WERI-Rb-1 (cell line): ENCODE results near the gene S100B.

Experiments used
- DNase-seq: peaks from one replicate; pipeline ENCODE4 v3.0.0-alpha.2; 2020
- H3K27ac ChIP-seq: fragments of 250-450 bp; sonication (Bioruptor Pico); 2 replicates; pipeline ENCODE4 v1.5.1; 2020; ENCODE audit warnings: mild to moderate bottlenecking, moderate library complexity
- H3K27me3 ChIP-seq: fragments of 250-450 bp; sonication (Bioruptor Pico); 2 replicates; pipeline ENCODE4 v1.5.1; 2021; ENCODE audit warnings: mild to moderate bottlenecking, low read depth, moderate library complexity; ENCODE audit not compliant: insufficient read depth, severe bottlenecking
- H3K36me3 ChIP-seq: fragments of 250-450 bp; sonication (Bioruptor Pico); 2 replicates; pipeline ENCODE4 v1.5.1; 2020; ENCODE audit warnings: mild to moderate bottlenecking, moderate library complexity
- H3K4me3 ChIP-seq: 2 replicates; pipeline ENCODE4 v1.5.1; 2011; ENCODE audit warnings: low read depth, mild to moderate bottlenecking, control low read depth, low read length
- H3K9me3 ChIP-seq: fragments of 250-450 bp; sonication (Bioruptor Pico); 2 replicates; pipeline ENCODE4 v1.5.1; 2021; ENCODE audit warnings: mild to moderate bottlenecking, moderate library complexity; ENCODE audit not compliant: severe bottlenecking
- CTCF ChIP-seq: IDR thresholded peaks from 2 replicates; pipeline ENCODE4 v1.5.1; 2011; ENCODE audit warnings: low read depth, mild to moderate bottlenecking, control low read depth, inconsistent platforms, low read length

S100B gene

DNA sequence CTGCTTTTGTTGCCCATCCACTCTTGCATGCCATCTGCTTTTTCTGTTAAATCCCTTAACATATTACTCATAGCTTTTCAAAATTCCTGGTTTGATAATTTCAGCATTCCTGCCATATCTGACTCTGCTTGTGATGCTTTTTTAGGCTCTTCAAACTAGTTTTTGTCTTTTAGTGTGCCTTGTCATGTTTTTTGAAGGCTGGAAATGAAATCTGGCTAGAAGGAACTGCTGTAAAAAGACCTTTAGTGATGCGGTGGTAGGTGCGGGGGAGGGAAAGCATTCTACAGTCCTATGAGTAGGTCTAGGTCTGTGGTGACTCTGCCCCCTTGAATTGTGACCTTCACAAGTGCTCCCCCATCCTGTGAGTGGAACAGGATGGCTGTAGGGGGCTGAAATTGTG lies 15.0 kb upstream of the S100B start:
- Histone ChIP-seq H3K36me3 (no peaks in the 10 kb centered on the region), H3K27me3 (no peaks in the 10 kb centered on the region), H3K9me3 (peaks cover 2% of the 10 kb centered on the region), H3K4me3 (no peak overlapping the region), H3K27ac (no peak overlapping the region)
- no peak for TF ChIP-seq CTCF
- no peak for DNase-seq

DNA sequence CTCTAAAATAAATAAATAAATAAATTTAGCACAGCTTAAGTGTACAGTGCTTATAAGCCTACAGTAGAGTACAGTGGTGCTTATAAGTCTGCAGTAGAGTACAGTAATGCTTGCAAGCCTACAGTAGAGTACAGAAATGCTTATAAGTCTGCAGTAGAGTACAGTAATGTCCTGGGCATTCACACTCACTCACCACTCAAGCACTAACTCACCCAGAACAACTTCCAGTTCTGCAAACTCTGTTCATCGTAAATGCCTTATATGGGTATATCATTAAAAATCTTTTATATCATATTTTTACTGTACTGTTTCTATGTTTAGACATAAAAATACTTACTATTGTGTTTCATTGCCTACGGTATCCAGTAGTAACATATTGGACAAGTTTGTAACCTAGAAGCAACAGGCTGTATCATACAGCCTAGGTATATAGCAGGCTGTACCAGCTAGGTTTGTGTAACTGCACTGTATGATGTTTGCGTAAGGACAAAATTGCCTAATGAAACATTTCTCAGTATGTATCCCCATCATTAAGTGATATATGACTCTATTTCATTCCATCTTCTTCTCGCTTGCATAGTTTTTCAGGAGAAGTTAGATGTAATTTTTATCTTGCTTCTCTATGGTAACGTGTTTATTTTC lies 14.0 kb upstream of the S100B start:
- H3K27ac ChIP-seq: no peak overlapping the region
- no peaks in the 10 kb centered on the region for H3K36me3 ChIP-seq
- no peaks in the 10 kb centered on the region for H3K27me3 ChIP-seq
- no peak overlapping the region for H3K4me3 ChIP-seq
- DNase-seq: no peak
- no peak for TF ChIP-seq CTCF
- H3K9me3 ChIP-seq: peaks cover 2% of the 10 kb centered on the region

- no peak overlapping the region for H3K4me3 ChIP-seq
- DNase-seq: no peak
- no peak for TF ChIP-seq CTCF
- no peaks in the 10 kb centered on the region for H3K27me3 ChIP-seq
- H3K9me3 ChIP-seq: peaks cover 2% of the 10 kb centered on the region
- no peaks in the 10 kb centered on the region for H3K36me3 ChIP-seq
- no peak overlapping the region for H3K27ac ChIP-seq
Observed at GRCh38 chr21:46617267-46618051, 12.6 kb upstream of the S100B start.

DNA sequence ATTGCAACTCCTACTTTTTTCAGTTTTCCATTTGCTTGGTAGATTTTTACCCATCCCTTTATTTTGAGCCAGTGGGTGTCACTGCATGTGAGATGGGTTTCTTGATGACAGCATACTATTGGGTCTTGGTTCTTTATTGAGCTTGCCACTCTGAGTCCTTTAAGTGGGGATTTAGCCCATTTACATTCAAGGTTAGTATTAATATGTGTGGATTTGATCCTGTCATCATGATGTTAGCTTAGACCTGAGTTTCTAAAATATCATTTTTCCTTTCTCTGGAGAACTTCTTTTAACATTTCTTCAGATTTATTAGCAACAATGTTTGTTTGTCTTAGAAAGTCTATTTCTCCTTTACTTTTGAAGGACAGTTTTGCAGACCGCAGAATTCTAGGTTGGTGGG lies 11.8 kb upstream of the S100B start:
- TF ChIP-seq CTCF: no peak
- Histone ChIP-seq H3K27me3 (no peaks in the 10 kb centered on the region), H3K9me3 (peaks cover 2% of the 10 kb centered on the region), H3K36me3 (no peaks in the 10 kb centered on the region), H3K4me3 (no peak overlapping the region), H3K27ac (no peak overlapping the region)
- no peak for DNase-seq

- Histone ChIP-seq H3K27me3 (no peaks in the 10 kb centered on the region), H3K9me3 (peaks cover 2% of the 10 kb centered on the region), H3K36me3 (no peaks in the 10 kb centered on the region), H3K4me3 (no peak overlapping the region), H3K27ac (no peak overlapping the region)
- no peak for DNase-seq
- TF ChIP-seq CTCF: no peak
Observed at GRCh38 chr21:46616050-46616449, 11.2 kb upstream of the S100B start.

- no peaks in the 10 kb centered on the region for H3K36me3 ChIP-seq
- no peak overlapping the region for H3K4me3 ChIP-seq
- H3K27ac ChIP-seq: no peak overlapping the region
- no peaks in the 10 kb centered on the region for H3K27me3 ChIP-seq
- no peak for TF ChIP-seq CTCF
- peaks cover 6% of the 10 kb centered on the region for H3K9me3 ChIP-seq
- no peak for DNase-seq
Observed at GRCh38 chr21:46613391-46613790, 8.5 kb upstream of the S100B start.
